NB4 (cell line): Measurements from ENCODE around the gene CD74.

Source experiments
- MYC ChIP-seq: IDR thresholded peaks from 2 replicates; pipeline ENCODE4 v1.6.1; 2011; ENCODE audit warnings: low read depth, low read length
- POLR2A ChIP-seq: IDR thresholded peaks from 2 replicates; pipeline ENCODE4 v1.6.1; 2011; ENCODE audit warnings: mild to moderate bottlenecking; ENCODE audit not compliant: insufficient read length; ENCODE audit errors: extremely low read depth
- TF ChIP-seq, protein P1 (sequence below): IDR thresholded peaks from one replicate; pipeline ENCODE4 v1.5.1; 2012; ENCODE audit warnings: low read depth, low read length
- TF ChIP-seq, protein P2 (sequence below): IDR thresholded peaks from 2 replicates; pipeline ENCODE4 v1.6.1; 2011; ENCODE audit warnings: low read depth, low read length

DNA sequence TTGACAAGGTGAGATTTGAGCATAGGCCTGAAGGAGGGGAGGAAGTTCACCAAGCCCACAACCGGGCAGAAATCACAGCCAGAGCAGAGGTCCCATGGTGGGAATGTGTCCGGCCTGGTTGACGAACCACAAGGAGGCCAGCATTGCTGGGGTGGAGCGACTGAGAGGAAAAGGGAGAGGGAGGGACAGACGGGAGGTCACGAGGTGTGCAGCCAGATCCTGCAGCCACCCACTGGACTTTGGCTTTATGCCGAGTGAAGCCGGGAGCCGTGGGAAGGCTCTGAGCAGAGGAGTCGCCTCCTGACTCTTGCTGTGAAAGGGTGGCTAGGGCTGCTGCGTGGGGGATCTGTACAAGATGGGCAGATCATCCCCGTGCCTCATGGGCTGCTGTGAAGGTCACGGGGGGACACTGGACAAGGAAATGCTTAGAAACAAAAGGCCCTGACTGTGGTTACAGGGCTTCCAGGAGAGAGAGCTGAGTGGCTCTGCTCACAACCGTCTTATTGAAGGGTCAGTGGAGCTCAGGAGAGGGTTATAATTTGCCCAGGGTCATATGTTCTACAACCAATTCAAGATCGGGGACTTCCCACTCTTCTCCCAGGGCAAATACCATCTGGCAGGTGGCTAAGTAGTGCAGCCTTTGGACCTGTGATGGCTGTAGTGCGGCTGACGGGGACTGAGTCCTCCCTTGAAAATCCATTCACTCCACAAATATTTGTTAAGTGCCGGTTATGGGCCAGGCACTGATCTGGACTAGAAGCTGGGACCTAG is 15.6 kb upstream of the CD74 start:
- TF ChIP-seq, protein P1, sequence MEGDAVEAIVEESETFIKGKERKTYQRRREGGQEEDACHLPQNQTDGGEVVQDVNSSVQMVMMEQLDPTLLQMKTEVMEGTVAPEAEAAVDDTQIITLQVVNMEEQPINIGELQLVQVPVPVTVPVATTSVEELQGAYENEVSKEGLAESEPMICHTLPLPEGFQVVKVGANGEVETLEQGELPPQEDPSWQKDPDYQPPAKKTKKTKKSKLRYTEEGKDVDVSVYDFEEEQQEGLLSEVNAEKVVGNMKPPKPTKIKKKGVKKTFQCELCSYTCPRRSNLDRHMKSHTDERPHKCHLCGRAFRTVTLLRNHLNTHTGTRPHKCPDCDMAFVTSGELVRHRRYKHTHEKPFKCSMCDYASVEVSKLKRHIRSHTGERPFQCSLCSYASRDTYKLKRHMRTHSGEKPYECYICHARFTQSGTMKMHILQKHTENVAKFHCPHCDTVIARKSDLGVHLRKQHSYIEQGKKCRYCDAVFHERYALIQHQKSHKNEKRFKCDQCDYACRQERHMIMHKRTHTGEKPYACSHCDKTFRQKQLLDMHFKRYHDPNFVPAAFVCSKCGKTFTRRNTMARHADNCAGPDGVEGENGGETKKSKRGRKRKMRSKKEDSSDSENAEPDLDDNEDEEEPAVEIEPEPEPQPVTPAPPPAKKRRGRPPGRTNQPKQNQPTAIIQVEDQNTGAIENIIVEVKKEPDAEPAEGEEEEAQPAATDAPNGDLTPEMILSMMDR, result no peak
- TF ChIP-seq MYC, result no peak
- TF ChIP-seq POLR2A, result no peak
- TF ChIP-seq, protein P2, sequence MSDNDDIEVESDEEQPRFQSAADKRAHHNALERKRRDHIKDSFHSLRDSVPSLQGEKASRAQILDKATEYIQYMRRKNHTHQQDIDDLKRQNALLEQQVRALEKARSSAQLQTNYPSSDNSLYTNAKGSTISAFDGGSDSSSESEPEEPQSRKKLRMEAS, result no peak
